Neural progenitor cell (in vitro differentiated cells): ENCODE data around the gene VSIG10.

Experiments
- EZH2 ChIP-seq: fragments of 200-600 bp; sonication (generic); IDR thresholded peaks from 2 replicates; pipeline ENCODE4 v1.6.1; 2017; ENCODE audit warnings: antibody characterized with exemption, mild to moderate bottlenecking, moderate library complexity
- TF ChIP-seq, protein P1 (sequence below): fragments of 200-600 bp; sonication (generic); IDR thresholded peaks from 2 replicates; pipeline ENCODE4 v1.5.1; 2017; ENCODE audit warnings: antibody characterized with exemption, mild to moderate bottlenecking

- TF ChIP-seq, protein P1, sequence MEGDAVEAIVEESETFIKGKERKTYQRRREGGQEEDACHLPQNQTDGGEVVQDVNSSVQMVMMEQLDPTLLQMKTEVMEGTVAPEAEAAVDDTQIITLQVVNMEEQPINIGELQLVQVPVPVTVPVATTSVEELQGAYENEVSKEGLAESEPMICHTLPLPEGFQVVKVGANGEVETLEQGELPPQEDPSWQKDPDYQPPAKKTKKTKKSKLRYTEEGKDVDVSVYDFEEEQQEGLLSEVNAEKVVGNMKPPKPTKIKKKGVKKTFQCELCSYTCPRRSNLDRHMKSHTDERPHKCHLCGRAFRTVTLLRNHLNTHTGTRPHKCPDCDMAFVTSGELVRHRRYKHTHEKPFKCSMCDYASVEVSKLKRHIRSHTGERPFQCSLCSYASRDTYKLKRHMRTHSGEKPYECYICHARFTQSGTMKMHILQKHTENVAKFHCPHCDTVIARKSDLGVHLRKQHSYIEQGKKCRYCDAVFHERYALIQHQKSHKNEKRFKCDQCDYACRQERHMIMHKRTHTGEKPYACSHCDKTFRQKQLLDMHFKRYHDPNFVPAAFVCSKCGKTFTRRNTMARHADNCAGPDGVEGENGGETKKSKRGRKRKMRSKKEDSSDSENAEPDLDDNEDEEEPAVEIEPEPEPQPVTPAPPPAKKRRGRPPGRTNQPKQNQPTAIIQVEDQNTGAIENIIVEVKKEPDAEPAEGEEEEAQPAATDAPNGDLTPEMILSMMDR = no peak
- TF ChIP-seq EZH2 = no peak
These were observed 32.2 kb upstream of the VSIG10 start, which contains the start of gene PEBP1 for GRCh38 chr12:118135788-118136558.
